Measurements from ENCODE around the gene KRT24. TPM values are rescaled to one million over a fixed set of nuclear protein-coding genes. Genes with fewer than 3 reads are reported as not detected.

Gene KRT24
- not detected in 2 replicates for total RNA-seq

GRCh38 chr17:40703652-40704051 is at the start of gene KRT24:
TSS of gene KRT24 (minus strand) at chr17:40703752. CDS start at chr17:40703693, 59 bp downstream.

DNA sequence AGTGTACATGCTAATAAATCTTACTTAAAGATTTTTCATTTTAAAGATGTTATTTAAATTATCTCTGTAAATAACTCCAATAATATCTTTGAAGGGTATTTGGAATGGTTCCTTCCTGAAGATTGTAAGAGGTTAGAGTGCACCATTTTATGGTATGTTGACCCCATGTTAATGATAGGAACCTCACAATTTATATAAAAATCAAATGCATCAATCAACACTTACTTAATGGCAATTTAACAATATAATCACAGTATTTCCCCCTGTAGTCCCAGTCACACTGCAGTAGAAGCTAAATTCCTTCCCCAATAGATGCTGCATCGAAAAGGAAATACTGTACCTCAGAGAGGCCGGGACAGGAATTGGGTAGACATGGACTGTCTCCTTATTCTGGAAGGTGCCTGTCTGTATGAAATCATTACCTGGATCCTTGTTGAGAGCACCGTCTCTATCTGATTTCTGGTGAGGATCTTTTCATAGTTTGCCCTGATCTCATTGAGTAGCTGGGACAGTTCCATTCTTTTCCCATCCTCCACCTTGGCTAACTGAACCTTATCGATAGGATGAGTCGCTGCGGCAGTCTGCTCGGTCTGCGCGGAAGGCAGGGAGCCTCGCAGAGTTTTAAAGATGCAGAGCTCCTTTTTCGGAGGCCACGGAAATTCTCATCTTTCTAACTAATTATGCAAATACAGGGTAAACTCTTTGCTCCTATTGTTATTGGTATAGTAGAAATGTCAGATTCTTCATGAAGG is 38.8 kb downstream of the KRT24 start, which contains the start of gene KRT222:
Gene KRT222, minus strand, starts transcription at position 596 of the 752 bp plus-strand sequence. Its CDS starts 78 bp downstream, at position 518.

Other genes with a start within 250 kb of the KRT24 start
- not detected in 2 replicates for gene TNS4, start 202.1 kb downstream of the KRT24 start, total RNA-seq
- under 0.01 TPM in 1 of 2 replicates, not detected in the other for gene CCR7, start 138.3 kb downstream of the KRT24 start, total RNA-seq
- 72.3 and 106 TPM in 2 replicates for gene SMARCE1, start 55.9 kb downstream of the KRT24 start, total RNA-seq
- gene KRT222, start 38.6 kb downstream of the KRT24 start, total RNA-seq = 0.22 and 0.60 TPM in 2 replicates
- not detected in 2 replicates for gene KRT25, start 51.6 kb upstream of the KRT24 start, total RNA-seq
- not detected in 2 replicates for gene KRT26, start 68.4 kb upstream of the KRT24 start, total RNA-seq
- gene KRT27, start 78.8 kb upstream of the KRT24 start, total RNA-seq = not detected in 2 replicates
- not detected in 2 replicates for gene KRT28, start 96.2 kb upstream of the KRT24 start, total RNA-seq
- gene KRT10, start 118.9 kb upstream of the KRT24 start, total RNA-seq = 2.4 and 2.7 TPM in 2 replicates
- gene KRT12, start 163.5 kb upstream of the KRT24 start, total RNA-seq = not detected in 2 replicates
- not detected in 2 replicates for gene KRT20, start 181.5 kb upstream of the KRT24 start, total RNA-seq
- 0.34 and 1.7 TPM in 2 replicates for gene KRT23, start 233.9 kb upstream of the KRT24 start, total RNA-seq